ENCODE measurements around the gene CHML. TPM values are rescaled to one million over a fixed set of nuclear protein-coding genes. Genes with fewer than 3 reads are reported as not detected.

Gene CHML
- total and polyA plus RNA-seq, 12 donors: 0.30 to 10.0 (median 3.0) TPM

- Histone ChIP-seq H3K36me3 (replicated peaks in 1 of 2) (no peaks in the 10 kb centered on the region), H3K9me3 (replicated peaks in 1 of 3) (no peaks in the 10 kb centered on the region), H3K27ac (no peak overlapping the region), H3K4me1 (replicated peaks in 1 of 2) (no peaks in the 10 kb centered on the region), H3K27me3 (no peaks in the 10 kb centered on the region), H3K4me3 (no peak overlapping the region)
- DNase-seq: no peak
- WGBS, 4 donors: 83 to 94% (median 93%) methylated on average over 3 of the region's 3 CpGs
- intact Hi-C loops (cut with DNase I): no loop called here
- TF ChIP-seq POLR2A (IDR thresholded peaks at IDR 0.05) (no peak), CTCF (IDR thresholded peaks at IDR 0.05) (no peak)
Measured at GRCh38 chr1:241598249-241598648, 41.9 kb downstream of the CHML start.

DNA sequence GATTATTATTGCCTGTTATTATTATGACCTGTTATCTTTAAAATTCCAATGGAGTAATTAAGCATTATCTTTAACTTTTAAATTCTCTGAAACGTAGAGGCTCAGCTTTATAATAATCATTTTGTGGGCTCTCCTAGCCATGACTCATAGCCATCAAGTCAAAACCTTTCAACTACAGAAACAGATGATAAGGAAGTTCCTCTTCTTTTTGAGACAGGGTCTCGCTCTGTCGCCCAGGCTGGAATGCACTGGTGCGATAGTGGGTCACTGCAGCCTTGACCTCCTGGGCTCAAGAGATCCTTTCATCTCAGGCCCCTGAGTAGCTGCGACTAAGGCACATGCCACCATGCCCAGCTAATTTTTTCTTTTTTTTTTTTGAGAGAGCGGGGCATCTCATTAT lies 43.5 kb downstream of the CHML start:
- no peak overlapping the region for H3K4me3 ChIP-seq
- no peak for DNase-seq
- TF ChIP-seq POLR2A (IDR thresholded peaks at IDR 0.05) (no peak), CTCF (IDR thresholded peaks at IDR 0.05) (no peak)
- H3K27me3 ChIP-seq: no peaks in the 10 kb centered on the region
- H3K9me3 ChIP-seq (replicated peaks in 1 of 3): no peaks in the 10 kb centered on the region
- intact Hi-C loops (cut with DNase I): no loop called here
- 57 to 64% (median 59%) methylated on average over 5 to 6 of the region's 6 CpGs for WGBS, 4 donors
- H3K27ac ChIP-seq: no peak overlapping the region
- no peaks in the 10 kb centered on the region for H3K36me3 ChIP-seq (replicated peaks in 1 of 2)
- H3K4me1 ChIP-seq (replicated peaks in 1 of 2): peaks cover 0 to 11% of the 10 kb centered on the region in 2 donors

GRCh38 chr1:241593186-241593585 lies 47.0 kb downstream of the CHML start:
- intact Hi-C loops (cut with DNase I): no loop called here
- 46 to 51% (median 48%) methylated on average over 1 of the region's 1 CpG for WGBS, 4 donors
- no peak overlapping the region for H3K4me3 ChIP-seq
- no peak for TF ChIP-seq POLR2A (IDR thresholded peaks at IDR 0.05)
- TF ChIP-seq CTCF (IDR thresholded peaks at IDR 0.05): no peak
- H3K4me1 ChIP-seq (replicated peaks in 1 of 2): peaks cover 0 to 11% of the 10 kb centered on the region in 2 donors
- H3K27me3 ChIP-seq: no peaks in the 10 kb centered on the region
- no peaks in the 10 kb centered on the region for H3K9me3 ChIP-seq (replicated peaks in 1 of 3)
- H3K36me3 ChIP-seq (replicated peaks in 1 of 2): no peaks in the 10 kb centered on the region
- H3K27ac ChIP-seq: peak overlapping the region in 4 of 5 donors; percentile 26 to 64 (median 38)
- no peak for DNase-seq

GRCh38 chr1:241592273-241592958 lies 47.8 kb downstream of the CHML start:
- H3K4me1 ChIP-seq (replicated peaks in 1 of 2): peaks cover 0 to 11% of the 10 kb centered on the region in 2 donors
- H3K9me3 ChIP-seq (replicated peaks in 1 of 3): no peaks in the 10 kb centered on the region
- intact Hi-C loops (cut with DNase I): no loop called here
- no peaks in the 10 kb centered on the region for H3K36me3 ChIP-seq (replicated peaks in 1 of 2)
- no peaks in the 10 kb centered on the region for H3K27me3 ChIP-seq
- peak overlapping the region in 4 of 5 donors; percentile 26 to 64 (median 38) for H3K27ac ChIP-seq
- DNase-seq: no peak
- TF ChIP-seq CTCF (IDR thresholded peaks at IDR 0.05): no peak
- no peak for TF ChIP-seq POLR2A (IDR thresholded peaks at IDR 0.05)
- no peak overlapping the region for H3K4me3 ChIP-seq
- WGBS, 4 donors: 73 to 83% (median 79%) methylated on average over 3 of the region's 3 CpGs
